HL-60/S4 treated with phorbol 12-myristate 13-acetate at 8.2 ng/mL for 4 days and 3 days (cell line): ENCODE results near the gene OR13C3.
"Not testable (repeated sequence)": the region's sequence is repeated elsewhere in the genome, so short reads cannot be mapped to it uniquely, and the experiment has no call there.

Experiments used
- in situ Hi-C: fragments of 300-500 bp; cut with MboI; formaldehyde crosslinking; loops from 2 replicates; pipeline ENCODE4 v1.15.0; 2022; ENCODE audit warnings: low sequenced_read_pairs

The OR13C3 gene

DNA sequence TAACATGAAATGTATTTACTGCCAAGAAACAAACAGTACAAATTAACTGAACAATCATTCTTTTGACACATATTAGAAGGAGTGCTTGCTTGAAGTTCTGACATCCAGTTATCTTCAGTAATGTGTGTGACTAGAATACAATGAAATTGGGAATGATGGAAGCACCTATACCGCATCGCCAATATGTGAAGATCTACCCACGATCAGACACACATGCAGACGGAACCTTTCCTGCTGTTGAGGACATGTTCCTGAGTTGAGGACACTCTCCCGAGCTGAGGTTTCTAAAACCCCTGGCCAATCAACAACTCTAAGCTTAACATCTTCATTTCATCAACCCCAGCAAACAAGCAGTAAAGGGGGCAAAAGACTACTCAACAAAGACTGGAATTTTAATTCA is at the start of gene OR13C3:
TSS of gene OR13C3 (minus strand) at position 101 of the 400 bp plus-strand sequence. CDS start 133 bp downstream, outside the sequence.
- in situ Hi-C loops: no loop called here

DNA sequence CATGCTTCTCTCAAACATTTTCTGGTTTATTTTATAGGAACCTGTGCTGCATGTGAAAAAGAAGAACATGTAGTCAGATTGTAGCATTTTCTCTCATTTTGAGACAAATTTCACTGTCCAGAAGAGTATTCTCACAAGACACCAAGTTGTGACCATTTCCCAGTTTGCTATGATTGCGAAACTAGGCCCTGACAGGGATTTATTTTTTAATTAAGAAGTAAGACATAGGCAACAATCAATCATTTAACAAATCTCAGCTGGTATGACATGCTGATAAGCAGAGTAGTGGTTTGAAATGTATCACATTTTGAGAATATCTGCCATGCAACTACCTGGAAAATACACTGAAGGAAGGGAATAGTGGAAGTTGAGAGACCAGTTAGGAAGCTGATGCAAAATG is 43.9 kb upstream of the OR13C3 start:
- in situ Hi-C loops: no loop called here

DNA sequence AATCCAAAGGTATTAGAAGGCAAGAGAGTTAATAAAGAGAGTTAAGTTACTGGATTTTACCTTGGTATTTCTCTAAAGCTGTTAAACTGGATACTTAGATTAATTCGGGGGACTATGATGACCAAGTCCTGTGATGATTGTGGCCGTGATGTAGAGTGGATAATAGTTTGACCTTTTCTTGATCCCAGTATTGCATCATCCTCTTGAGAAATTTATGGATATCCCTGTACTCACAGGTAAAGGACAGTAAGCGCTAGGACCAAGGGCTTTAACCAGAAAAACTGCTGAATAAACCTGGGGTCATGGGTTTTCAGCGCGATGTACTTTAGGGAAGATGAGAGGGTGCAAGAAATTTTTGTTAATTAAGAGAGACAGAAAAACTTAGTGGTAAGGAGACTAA is 40.6 kb upstream of the OR13C3 start:
- in situ Hi-C loops: no loop called here

DNA sequence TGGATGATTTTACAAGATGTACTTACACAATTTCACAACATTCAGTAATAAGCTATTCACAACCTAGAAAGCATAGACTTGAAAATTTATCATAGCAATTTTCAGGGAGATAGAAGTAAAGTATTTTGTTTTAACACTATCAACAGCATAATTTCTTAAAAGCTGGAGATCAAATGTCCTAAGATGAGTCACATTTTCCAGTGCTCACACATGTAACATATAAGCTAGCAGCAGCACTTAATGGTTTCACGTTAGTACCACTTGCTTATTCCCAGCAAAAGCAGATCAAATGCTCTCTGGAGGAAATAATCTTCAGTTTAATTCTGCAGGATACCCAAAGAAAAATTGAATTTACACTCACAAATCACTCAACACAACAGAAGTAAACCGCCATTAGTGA is 38.8 kb upstream of the OR13C3 start:
- in situ Hi-C loops: no loop called here

- in situ Hi-C loops: no loop called here
These were observed 36.0 kb upstream of the OR13C3 start for GRCh38 chr9:104572612-104573011.

- in situ Hi-C loops: no loop called here
These were observed 32.2 kb upstream of the OR13C3 start, which contains the start of gene OR13C8 for GRCh38 chr9:104568868-104569267. TSS of gene OR13C8 (plus strand) at chr9:104569168. CDS start at chr9:104569168, 0 bp downstream.

DNA sequence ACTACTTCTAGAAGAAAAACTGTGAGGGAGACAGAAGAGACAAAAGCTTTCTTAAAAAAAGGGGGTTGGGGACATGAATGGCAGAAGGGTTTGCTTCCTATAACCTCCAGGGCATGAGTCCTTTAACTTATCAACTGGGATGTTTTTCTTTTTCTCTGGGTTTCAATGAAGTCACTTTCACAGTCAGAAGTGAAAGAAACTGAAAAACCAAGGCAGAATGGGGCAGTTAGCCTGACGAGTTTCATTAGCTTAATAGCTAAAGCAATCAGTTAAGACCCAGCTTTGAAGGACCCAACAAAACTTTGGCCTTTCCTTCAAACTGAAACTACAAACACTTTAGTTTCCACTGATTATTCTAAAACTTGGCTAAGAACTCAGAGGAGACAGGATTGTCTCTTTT is 27.7 kb upstream of the OR13C3 start:
- in situ Hi-C loops: no loop called here

- in situ Hi-C loops: no loop called here
These were observed 20.4 kb upstream of the OR13C3 start for GRCh38 chr9:104556830-104557634.

DNA sequence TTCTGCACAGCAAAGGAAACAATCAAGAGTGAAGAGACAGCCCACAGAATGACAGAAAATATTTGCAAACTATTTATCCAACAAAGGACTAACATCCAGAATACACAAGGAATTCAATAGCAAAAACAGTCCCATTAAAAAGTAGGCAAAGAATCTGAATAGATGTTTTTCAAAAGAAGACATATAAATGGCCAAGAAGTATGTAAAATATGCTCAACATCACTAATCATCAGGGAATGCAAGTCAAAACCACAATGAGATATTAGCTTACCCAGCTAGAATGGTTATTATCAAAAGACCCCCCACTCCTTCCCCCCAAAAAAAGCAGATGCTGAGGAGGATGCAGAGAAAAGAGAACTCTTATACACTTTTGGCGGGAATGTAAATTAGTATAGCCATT is 18.9 kb upstream of the OR13C3 start:
- in situ Hi-C loops: no loop called here

GRCh38 chr9:104553261-104553660 is 16.6 kb upstream of the OR13C3 start:
- in situ Hi-C loops: no loop called here

DNA sequence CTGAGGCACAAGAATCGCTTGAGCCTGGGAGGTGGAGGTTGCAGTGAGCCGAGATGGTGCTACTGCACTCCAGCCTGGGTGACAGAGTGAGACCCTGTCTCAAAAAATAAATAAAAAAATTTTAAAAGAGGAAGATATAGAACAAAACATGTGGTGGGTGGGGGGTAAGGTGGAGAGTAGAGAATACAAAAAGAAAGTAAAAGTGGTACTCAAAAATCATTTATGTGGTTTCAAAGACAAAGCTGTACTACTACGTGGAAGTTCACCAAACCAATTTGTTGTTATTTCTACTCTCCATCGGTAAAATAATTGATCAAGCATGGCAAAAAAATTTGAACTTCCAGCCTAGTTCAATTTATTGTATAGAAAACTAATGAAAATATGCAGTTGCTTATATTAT is 8.0 kb upstream of the OR13C3 start:
- in situ Hi-C loops: no loop called here

DNA sequence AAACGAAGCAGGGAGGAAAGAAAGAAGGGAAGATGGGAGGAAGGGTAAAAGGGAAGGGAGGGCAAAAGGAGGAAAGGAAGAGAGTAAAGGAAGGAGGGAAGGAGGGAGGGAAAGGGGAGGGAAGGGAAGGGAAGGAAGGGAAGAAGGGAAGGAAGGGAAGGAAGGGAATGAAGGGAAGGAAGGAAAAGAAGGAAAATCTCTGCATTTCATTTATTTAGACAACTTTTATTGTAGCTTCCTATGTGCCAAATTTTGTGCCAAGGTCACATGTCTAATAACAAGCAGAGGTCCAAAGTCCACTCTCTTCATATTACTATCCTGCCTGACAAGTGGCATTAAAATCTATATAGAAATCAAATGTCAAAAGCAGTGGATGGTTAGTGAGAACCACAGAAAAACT is 2.6 kb upstream of the OR13C3 start:
- in situ Hi-C loops: no loop called here

DNA sequence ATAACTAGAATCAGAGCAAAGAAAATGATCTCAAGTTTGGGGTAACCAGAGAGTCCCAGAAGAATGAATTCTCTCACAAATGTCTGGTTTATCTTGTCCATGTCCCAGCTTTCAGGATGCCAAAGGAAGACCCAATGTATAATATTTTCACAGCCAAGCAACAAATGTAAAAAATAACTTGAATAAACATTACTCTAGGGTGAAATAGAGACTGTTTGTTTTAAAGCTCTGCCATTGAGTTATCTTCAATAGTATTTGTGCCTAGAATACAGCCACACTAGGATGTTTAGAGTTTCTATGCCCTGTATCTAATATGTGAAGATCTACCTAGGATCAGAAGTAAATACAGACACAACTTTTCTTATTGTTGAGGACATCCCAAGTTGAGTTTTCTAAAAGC is 9.5 kb downstream of the OR13C3 start, which contains the start of gene OR13C4:
TSS of gene OR13C4 (minus strand) at position 101 of the 400 bp plus-strand sequence. CDS start at position 101, 0 bp downstream.
- in situ Hi-C loops: no loop called here

DNA sequence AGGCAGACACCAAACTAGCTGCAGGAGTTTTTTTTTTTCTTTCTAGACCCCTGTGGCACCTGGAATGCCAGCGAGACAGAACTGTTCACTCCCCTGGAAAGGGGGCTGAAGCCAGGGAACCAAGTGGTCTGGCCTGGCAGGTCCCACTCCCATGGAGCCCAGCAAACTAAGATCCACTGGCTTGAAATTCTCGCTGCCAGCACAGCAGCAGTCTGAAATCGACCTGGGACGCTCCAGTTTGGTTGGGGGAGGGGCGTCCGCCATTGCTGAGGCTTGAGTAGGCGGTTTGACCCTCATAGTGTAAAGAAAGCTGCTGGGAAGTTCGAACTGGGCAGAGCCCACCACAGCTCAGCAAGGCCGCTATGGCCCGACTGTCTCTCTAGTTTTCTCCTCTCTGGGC is 16.4 kb downstream of the OR13C3 start:
- in situ Hi-C loops: not testable (repeated sequence)

DNA sequence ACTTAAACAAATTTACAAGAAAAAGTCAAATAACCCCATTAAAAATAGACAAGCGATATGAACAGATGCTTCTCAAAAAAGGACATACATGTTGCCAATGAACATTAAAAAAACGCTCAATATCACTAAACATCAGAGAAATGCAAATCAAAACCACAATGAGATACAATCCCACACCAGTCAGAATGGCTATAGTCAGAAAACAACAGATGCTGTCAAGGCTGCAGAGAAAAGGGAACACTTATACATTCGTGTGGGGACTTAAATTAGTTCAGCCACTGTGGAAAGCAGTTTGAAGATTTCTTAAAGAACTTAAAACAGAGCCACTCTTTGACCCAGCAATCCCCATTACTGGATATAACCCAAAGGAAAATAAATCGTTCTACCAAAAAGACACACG is 21.8 kb downstream of the OR13C3 start:
- in situ Hi-C loops: no loop called here

DNA sequence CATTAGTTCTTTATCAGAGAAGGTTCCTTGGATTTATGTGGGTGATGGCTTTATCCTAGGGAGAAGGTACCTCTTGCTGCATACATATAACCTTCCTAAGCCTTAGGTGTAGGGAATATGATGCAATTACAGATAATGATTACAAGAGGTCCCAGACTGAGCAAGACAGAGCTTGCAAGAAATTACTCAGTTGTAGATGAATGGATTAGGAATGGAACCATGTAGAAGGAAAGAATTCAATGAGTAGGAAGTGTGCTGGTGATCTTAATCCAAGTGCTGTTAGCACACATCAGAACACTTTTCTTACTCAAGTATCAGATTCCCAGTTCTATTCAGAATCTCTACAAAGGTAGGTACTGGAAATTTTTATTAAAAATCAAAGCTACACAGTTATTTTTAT is 30.1 kb downstream of the OR13C3 start:
- in situ Hi-C loops: no loop called here

- in situ Hi-C loops: no loop called here
These were observed 32.7 kb downstream of the OR13C3 start, which contains the start of gene OR13F1 for GRCh38 chr9:104503963-104504362. TSS of gene OR13F1 (plus strand) at chr9:104504263. CDS start at chr9:104504263, 0 bp downstream.

GRCh38 chr9:104503440-104503839 is 33.2 kb downstream of the OR13C3 start:
- in situ Hi-C loops: no loop called here

- in situ Hi-C loops: no loop called here
These were observed 41.8 kb downstream of the OR13C3 start for GRCh38 chr9:104494808-104495207.
